HG03039 (cell line): ENCODE measurements around the gene COMMD1.
"Not testable (repeated sequence)": the region's sequence is repeated elsewhere in the genome, so short reads cannot be mapped to it uniquely, and the experiment has no call there.

Experiments
- ATAC-seq: cut with Tn5 transposase; IDR thresholded peaks from one replicate; pipeline ENCODE4 v1.9.1; 2021; ENCODE audit warnings: mild to moderate bottlenecking, moderate library complexity; ENCODE audit not compliant: unreplicated experiment

Gene COMMD1

DNA sequence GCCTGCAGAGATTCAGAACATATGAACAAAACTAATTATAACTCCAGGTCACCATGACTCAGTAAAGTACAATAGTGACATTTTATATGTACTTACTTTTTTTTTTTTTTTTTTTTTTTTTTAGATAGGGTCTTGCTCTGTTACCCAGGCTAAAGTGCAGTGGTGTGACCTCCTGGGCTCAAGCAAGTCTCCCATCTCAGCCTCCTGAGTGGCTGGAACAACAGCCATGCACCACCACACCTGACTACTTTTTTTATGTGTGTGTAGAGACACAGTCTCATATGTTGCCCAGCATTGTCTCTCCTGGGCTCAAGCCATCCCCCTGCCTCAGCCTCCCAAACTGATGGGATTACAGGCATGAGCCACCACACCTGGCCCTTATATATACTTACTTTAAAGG, 159.8 kb downstream of the COMMD1 start:
- ATAC-seq: no peak

DNA sequence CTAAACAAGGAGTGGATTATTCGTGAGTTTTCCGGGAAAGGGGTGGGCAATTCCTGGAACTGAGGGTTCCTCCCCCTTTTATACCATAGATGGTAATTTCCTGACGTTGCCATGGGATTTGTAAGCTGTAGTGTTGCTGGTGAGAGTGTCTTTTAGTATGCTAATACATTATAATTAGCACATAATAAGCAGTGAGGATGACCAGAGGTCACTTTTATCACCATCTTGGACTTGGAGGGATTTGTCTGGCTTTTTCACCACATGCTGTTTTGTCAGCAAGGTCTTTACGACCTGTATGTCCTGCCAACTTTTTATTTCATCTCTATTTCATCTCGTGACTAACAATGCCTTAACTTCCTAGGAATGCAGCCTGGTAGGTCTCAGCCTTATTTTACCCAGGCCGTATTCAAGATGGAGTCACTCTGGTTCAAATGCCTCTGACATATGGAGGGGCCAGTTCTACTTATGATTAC, 165.7 kb downstream of the COMMD1 start:
- ATAC-seq: no peak

DNA sequence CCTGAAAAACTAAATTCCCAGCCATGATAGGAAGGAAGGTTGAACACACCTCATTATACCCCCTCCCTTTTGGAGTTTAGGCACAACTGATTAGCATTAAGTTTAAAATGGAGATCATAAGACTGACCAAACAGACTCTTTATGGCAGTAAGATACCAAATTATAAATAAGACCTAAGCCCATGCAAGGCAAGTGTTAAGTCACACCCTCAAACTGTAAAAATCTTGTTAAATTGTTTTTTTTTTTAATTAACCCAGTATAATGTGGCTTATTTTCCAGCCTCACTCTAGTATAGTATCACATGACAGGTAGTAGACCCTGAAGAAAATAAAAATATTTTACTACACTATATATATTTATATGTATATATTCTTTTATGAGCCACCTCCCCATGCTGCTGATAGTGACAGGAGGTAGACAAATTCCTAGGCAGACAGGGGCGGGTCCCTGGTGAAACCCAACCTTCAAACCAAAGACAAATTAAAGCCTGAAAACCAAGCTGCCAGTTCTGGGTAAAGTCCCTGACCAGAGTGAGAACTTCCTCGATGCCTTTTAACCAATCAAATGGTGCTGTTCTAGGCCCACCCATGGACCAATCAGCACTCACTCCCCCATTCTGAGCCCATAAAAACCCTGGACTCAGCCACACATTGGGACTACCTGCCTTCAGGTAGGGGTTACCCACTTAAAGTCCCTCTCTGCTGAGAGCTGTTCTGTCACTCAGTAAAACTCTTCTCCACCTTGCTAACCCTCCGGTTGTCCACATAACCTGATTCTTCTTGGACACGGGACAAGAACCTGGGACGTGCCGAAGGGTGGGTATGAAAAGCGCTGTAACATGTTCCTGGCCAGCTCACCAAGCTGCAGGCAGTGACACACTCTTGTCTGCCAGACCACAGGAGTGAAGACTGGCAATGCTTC, 166.5 kb downstream of the COMMD1 start:
- ATAC-seq: no peak

DNA sequence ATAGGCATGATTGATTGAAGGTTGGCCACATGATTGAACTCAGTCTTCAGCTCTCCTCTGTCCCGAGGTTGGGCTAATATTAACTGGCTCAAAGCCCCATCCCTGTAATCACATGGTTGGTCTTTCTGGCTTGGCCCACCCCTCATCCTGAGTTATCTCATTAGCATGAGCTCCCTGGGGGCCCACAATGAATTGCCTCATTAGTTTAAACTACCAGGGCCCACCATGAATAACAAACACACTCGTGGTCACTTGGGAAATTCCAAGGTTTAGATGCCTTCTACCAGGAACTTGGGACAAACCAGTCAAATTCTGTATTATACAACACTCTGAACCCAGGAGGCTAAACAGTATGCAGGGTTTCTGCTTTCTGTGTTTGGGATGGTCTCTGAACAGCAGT, 168.8 kb downstream of the COMMD1 start:
- ATAC-seq: no peak

DNA sequence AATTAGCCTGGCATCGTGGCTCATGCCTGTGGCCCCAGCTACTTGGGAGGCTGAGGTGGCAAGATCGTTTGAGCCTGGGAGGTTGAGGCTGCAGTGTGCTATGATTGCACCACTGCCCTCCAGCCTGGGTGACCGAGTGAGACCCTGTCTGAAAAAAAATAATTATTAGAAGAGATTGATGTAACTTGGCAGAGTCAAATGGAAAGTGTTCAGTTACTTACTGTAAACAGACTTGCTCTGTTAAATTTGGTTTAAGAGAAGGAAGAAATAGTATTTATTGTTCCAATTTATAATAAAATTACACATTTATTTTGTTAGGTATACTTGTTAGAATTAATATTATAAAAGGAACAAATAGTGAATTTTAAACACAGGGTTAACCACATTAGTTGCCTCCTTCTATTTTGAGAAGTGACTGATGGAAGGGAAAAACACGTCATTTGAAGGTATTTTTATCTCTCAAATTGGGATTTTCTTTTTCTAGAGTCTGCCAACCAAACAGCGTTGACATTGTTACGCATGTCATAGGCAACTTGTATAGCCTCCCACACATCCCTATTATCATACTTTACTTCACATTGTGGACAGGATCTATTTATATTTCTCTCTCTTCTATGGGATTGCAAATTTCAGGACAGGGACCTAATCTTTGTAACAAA, 171.6 kb downstream of the COMMD1 start:
- no peak for ATAC-seq

DNA sequence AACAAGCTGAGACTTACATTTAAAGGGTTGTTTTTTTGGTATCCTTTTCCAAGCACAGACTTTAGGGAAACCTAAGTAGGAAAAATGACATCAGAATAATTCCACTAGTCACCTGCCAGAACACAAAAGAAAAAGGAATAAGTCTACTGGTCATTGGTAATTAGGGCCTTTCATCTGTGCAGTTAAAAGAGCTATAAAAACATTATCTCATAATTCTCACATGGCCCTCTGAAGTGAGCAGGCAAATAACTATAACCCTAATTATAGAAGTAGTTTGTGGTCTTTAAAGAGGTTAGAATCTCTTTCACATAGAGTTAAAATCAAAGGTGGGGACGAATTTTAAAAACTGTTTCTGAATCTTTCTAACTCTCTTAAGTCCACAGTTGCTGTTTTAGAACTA, 179.3 kb downstream of the COMMD1 start:
- ATAC-seq: no peak

DNA sequence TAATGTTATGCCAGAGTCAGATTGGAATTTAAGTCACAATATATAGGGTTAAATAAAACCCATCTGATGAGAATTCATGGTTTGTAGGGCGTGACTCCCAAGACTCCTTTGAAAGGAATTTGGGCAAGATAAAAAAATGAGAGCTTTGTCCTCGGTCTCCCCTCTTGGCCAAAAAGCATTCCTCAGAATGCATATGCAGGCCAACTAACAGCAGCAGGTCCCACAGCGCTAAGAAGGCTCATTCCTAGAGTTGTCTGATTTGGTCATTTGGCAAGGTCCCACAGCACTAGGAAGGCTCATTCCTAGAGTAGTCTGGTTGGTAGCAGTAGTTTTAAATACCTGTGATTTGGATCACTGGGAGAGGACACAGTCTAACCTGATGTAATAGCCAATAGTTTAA, 184.2 kb downstream of the COMMD1 start:
- ATAC-seq: no peak

DNA sequence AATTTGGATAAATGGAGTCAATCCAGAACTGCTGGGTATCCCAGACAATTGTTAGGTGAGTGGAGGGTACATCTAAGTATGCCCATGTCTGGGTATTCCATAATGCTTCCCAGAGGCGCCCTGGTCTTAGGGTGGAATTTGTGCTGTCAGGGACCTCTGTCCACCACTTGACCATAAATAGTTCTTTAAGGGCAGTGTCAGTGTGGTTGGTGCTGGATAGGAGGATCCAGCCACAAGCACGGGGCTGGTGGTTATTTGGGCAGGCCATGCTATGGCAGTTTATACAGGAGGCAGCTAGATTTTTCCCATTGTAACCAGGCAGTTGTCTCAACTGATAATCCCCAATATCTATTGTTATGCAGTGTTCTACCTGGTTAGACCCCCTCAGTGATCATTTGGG, 186.0 kb downstream of the COMMD1 start:
- ATAC-seq: no peak

DNA sequence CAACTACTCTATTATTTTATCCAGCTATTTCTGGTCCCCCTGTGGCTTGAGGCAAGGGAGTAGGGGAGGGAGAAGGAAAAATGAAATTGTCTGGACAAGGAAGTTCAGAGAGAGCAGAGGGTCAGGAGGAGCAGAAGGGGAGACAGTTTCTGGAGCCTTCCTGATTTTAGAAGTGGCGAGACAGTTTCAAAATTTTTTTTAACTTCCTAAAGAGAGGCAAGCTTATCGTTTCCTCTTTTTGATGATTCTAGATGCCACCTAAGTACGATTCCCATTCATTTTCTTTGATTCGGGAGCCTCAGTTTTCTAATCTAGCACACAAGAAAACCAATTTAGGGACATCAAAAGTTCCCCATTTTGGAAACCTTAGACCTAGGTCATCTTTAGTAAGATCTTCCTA, 193.6 kb downstream of the COMMD1 start:
- no peak for ATAC-seq

DNA sequence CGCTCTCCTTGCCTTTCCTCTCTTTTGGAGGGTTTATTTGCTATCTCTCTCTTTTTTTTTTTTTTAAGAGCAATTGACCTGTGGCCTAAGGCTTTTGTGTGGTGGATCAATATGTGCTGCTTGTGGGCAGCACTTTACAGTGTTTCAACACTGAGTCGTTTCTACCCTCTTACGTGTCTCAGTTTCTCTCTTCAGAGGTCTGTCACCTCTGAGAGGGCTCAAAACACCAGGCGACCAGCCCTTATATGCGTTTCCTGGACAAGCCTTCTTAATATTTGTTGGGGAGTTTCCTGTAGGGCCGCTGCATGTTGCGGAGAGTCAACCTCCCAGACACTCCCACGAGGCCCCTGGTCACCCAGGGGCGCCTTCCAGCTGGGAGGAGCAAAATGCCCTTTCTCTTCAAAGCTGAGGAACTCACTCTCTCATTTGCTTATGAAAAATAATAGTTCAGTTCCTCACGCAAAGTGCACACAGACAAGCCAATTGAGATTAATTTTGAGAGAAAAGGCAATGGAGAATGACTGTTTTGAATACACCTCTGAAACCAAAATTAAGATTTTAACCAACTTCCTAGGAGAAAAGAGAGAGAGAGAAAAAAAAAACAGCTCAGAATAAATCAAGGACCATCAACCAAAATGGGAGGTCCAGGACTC, 194.2 kb downstream of the COMMD1 start:
- peak; percentile 82 for ATAC-seq

DNA sequence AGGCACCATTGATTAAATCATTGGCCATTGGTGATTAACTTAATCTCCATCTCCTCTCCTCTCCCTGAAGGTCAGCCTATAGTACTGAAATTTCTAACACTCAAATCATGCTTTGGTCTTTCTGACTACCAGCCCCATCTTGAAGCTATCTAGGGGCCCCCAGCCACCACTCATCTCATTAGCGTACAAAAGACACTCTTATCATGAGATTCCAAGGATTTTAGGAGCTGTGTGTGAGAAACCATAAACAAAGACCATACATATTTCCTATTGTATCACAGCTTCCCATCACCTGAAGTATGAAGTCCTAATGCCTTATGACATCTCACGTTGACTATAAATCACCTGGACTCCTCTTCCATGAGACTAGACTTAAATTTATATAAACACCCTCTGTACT, 196.4 kb downstream of the COMMD1 start:
- ATAC-seq: no peak

DNA sequence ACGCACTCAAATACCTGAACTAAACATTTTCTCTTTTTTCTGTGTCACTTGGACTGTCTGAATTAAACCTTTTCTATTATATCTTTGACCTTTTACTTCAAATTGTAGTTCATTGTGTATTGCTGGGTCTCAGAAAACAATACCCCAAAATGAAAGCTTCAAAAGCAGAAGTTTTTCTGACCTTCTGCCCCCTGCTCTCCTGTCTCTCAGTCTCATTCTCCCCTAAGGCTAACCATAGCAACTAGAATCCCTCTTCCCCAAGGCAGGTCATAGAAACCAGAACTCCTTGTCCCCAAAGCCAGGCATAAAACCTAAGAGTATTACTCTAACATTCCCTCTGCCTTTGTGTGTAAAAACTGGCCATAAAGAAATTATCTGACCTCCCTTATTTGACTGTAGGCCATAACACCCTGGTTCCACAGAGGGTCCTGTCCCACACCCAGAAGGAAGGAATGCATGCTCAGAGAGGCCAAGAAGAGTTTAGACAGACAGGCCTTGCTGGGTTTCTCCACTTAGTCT, 197.0 kb downstream of the COMMD1 start:
- no peak for ATAC-seq

DNA sequence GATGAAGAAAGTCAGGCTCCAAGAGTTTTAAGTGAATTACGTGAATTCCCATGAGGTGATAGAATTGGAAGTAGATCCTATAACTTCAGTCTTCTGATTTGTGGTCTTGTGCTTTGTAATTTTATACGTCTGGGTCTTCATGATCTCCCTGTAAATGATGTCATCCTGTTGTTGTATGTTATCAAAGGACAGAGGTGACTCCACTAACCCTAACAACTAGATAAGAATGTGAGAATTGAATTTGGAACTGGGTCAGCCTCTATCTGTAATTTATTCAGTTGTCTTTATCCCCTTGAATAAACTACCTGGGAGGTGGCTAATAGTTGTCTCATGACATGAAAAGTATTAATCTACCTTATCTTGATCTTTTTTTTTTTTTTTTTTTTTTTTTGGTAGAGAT, 204.1 kb downstream of the COMMD1 start:
- no peak for ATAC-seq

DNA sequence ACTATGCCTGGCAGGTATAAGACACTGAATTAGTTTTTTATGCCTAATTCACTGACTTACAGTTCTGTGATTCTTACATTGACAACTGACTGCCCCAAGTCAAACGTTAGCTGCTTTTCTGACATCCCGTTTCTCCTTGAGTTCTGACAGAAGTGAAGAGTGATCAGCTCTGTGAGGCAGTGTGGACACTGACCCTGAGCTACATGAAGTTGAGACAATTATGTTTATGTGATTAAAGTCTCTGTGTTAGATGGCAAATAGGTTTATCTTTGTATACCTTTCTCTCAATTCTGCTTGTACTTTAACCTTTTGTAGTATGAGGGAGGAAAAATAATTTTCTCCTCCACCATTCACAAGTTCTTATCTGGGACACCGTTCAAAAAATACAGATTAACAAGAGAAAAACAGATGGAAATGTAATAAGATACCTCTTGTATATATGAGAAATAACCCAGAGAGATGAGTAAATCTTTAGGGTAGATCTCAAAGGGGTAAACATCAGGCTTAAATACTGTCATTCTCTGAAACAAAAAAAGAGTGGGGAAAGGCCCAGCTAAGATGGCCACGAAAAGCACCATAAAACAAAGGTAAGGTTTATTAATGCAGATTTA, 205.0 kb downstream of the COMMD1 start:
- ATAC-seq: no peak

DNA sequence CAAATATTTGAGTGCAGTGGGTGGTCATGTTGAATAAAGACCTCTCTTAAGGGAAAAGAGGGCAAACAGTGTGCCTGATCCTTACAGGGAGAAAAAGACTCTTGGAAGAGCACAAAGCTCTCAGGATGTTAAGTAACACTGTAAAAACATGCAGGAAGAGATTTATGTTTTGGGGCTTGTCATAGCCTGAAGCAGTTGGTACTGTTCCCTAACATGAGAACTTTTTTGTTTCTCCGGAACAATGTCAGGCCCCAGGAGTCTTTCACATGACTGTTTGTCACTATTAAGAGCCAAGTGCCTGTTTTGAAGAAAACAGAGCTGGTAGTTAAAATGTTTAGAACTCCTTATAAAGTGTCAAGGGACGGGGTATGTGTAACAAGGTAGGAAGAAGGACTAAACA, 206.7 kb downstream of the COMMD1 start:
- ATAC-seq: no peak

DNA sequence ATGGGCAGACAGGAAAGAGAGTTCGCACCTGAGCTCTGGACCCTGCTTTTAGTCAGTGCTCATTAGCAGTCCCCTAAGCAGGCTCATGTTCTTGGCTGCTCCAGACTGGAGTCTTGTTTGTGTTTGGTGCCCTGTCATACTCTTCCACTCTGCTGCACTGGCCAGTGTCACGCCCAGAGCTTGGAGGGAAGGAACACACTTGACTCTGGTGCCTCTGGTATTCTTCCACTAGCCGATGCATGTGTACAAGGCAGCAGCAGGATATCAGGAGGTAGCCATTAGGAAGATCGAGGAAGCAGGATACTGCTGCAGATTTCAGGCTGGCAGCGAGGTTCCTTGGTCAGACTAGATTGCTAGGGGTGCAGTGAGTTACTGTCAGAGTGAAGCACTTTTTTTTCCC, 209.1 kb downstream of the COMMD1 start:
- no peak for ATAC-seq

DNA sequence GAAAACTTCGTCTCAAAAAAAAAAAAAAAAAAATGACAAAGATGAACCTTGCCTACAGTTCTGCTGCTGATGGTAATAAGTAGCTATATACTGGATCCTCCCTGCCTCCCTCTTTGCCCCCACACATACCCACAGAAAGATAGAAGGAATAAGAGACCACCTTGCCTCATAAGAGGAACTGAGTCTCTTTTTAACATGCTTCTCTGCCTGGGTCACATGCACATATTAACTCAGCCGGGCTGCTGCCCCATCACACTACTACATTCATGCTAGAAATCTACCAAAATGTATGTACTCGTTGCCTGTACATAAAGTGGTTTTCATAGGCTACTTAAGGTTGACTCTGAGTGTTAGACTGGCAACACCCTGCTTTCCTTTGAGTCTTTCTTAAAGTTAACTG, 211.5 kb downstream of the COMMD1 start:
- no peak for ATAC-seq

DNA sequence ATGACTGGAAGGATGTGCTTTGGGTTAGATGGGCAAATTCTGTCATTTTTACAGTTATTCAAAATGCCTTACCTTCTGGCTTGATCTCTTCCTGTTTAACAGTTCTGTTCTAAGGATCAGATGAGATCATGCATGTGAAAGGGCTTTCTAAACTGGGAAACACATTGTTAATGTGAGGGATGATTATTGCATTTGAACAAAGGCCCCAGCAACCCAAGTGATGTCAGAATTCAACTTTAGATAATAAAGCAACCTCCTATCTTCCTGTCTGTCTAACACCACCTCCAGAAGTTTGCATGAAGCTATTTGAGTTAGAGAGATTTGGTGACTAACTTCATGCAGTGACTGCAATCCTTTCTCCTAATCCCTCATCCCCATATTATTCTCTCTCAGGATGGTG, 212.7 kb downstream of the COMMD1 start:
- no peak for ATAC-seq

DNA sequence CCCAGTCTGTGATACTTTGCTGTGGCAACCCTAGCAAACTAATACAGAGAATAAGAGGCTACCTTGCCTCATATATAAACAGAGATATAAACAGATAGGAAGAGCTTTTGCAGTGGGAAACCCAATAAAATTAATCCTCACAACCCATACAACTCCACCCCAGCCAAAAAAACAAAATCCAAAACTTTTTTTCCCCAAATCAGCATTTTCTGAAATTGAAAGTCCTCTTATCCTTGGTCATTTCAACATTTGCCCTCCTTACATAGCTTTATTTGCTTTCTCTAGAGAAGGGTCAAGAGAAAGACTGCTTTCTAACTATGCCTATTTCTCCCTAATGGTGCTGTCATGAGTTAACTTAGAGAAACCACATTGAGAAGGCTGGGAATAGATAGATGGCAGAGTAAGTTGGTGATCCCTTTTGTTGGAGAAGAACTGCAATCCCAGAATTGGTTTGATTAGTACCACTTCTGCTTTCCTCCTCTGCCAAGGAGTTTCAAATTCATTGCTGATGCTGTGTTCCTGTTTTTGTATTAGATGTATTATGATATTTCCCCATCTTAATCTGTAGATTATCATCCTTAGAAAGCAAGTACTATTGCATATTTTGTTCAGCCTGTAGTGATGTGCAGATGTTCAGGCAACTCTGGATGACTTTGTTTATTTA, 214.0 kb downstream of the COMMD1 start:
- ATAC-seq: no peak

DNA sequence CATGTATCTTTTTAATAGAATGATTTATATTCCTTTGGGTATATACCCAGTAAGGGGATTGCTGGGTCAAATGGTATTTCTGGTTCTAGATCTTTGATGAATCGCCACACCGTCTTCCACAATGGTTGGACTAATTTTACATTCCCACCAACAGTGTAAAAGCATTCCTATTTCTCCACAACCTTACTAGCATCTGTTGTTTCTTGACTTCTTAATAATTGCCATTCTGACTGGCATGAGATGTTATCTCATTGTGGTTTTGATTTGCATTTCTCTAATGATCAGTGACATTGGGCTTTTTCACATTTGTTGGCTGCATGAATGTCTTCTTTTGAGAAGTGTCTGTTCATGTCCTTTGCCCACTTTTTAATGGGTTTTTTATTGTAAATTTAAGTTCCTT, 220.8 kb downstream of the COMMD1 start:
- not testable (repeated sequence) for ATAC-seq
